WTC11 (cell line): ENCODE measurements around the gene ADCY3. TPM values are rescaled to one million over a fixed set of nuclear protein-coding genes. Genes with fewer than 3 reads are reported as not detected.

Experiments
- ATAC-seq: fragments of 200-7000 bp; cut with Tn5 transposase; 2 replicates; pipeline ENCODE4 v1.10.0; 2021; ENCODE audit warnings: mild to moderate bottlenecking, moderate library complexity
- CTCF ChIA-PET: fragments of 300-600 bp; sonication (Branson Sonifier 250); formaldehyde crosslinking; loops from one replicate; lab custom pipeline; 2021; ENCODE audit warnings: antibody characterized with exemption; lab: Charles Lee
- POLR2A ChIA-PET: fragments of 350-600 bp; sonication (Branson Sonifier 250); formaldehyde crosslinking; loops from one replicate; lab custom pipeline; 2021; ENCODE audit warnings: antibody characterized with exemption; lab: Charles Lee
- DNase-seq: peaks from one replicate; pipeline ENCODE4 v3.0.0; 2021; ENCODE audit warnings: low spot score
- H3K27ac Mint-ChIP-seq: 2 replicates; pipeline ENCODE4 v1.8.0; 2021; ENCODE audit warnings: mixed read lengths
- H3K27me3 Mint-ChIP-seq: 2 replicates; pipeline ENCODE4 v1.8.0; 2021; ENCODE audit warnings: low read depth, mild to moderate bottlenecking, moderate library complexity, mixed read lengths
- H3K36me3 Mint-ChIP-seq: 2 replicates; pipeline ENCODE4 v1.8.0; 2021; ENCODE audit warnings: mixed read lengths
- H3K4me1 Mint-ChIP-seq: 2 replicates; pipeline ENCODE4 v1.8.0; 2022; ENCODE audit warnings: mixed read lengths
- H3K4me3 Mint-ChIP-seq: 2 replicates; pipeline ENCODE4 v1.8.0; 2021; ENCODE audit warnings: mild to moderate bottlenecking, moderate library complexity, mixed read lengths
- H3K9me3 Mint-ChIP-seq: 2 replicates; pipeline ENCODE4 v1.8.0; 2021; ENCODE audit warnings: mixed read lengths
- AFF4 ChIP-seq: sonication (generic); formaldehyde crosslinking; IDR thresholded peaks from 2 replicates; pipeline ENCODE4 v1.8.1; 2023; ENCODE audit warnings: mild to moderate bottlenecking, missing genetic modification reagents, borderline replicate concordance
- CBFB ChIP-seq: sonication (generic); formaldehyde crosslinking; IDR thresholded peaks from 2 replicates; pipeline ENCODE4 v1.8.1; 2022; ENCODE audit warnings: mild to moderate bottlenecking, low read depth, missing genetic modification reagents
- CTCF ChIP-seq: fragments of 200-600 bp; IDR thresholded peaks from 2 replicates; pipeline ENCODE4 v1.8.0; 2022; ENCODE audit warnings: antibody characterized with exemption
- FOXP4 ChIP-seq: sonication (generic); formaldehyde crosslinking; IDR thresholded peaks from 2 replicates; pipeline ENCODE4 v1.8.0; 2022; ENCODE audit warnings: mild to moderate bottlenecking, missing genetic modification reagents
- JUN ChIP-seq: sonication (generic); formaldehyde crosslinking; IDR thresholded peaks from 2 replicates; pipeline ENCODE4 v1.8.0; 2023; ENCODE audit warnings: mild to moderate bottlenecking, missing genetic modification reagents
- MAX ChIP-seq: sonication (generic); formaldehyde crosslinking; IDR thresholded peaks from 2 replicates; pipeline ENCODE4 v1.8.0; 2022; ENCODE audit warnings: mild to moderate bottlenecking, missing genetic modification reagents
- MYBL2 ChIP-seq: sonication (generic); formaldehyde crosslinking; IDR thresholded peaks from 2 replicates; pipeline ENCODE4 v1.8.1; 2023; ENCODE audit warnings: mild to moderate bottlenecking, moderate library complexity, missing genetic modification reagents
- NR1H2 ChIP-seq: sonication (generic); formaldehyde crosslinking; IDR thresholded peaks from 2 replicates; pipeline ENCODE4 v1.9.0; 2021; ENCODE audit warnings: mild to moderate bottlenecking, moderate library complexity, missing genetic modification reagents
- TEAD1 ChIP-seq: sonication (generic); formaldehyde crosslinking; IDR thresholded peaks from 2 replicates; pipeline ENCODE4 v1.8.0; 2022; ENCODE audit warnings: mild to moderate bottlenecking, missing genetic modification reagents
- TEAD4 ChIP-seq: sonication (generic); formaldehyde crosslinking; IDR thresholded peaks from 2 replicates; pipeline ENCODE4 v1.8.0; 2022; ENCODE audit warnings: mild to moderate bottlenecking, missing genetic modification reagents
- ZBTB43 ChIP-seq: sonication (generic); formaldehyde crosslinking; IDR thresholded peaks from 2 replicates; pipeline ENCODE4 v1.8.1; 2023; ENCODE audit warnings: mild to moderate bottlenecking, missing genetic modification reagents
- ZNF671 ChIP-seq: fragments of 250-450 bp; sonication (Bioruptor Pico); IDR thresholded peaks from 2 replicates; pipeline ENCODE4 v1.8.0; 2021; ENCODE audit warnings: mild to moderate bottlenecking
- total RNA-seq: library from RNA; stranded (reverse); gene quantifications from 3 replicates; pipeline ENCODE4 v1.2.3, GENCODE V29; 2021

Gene ADCY3
- total RNA-seq, 1 experiment from 2014 or later, result 37.1 TPM

- no peak for TF ChIP-seq FOXP4
- TF ChIP-seq, all 79 proteins: peak for 0
Observed at GRCh38 chr2:24825883-24826772, 93.9 kb downstream of the ADCY3 start (continued).

GRCh38 chr2:24824966-24825882 lies 94.8 kb downstream of the ADCY3 start:
- ATAC-seq, result no peak

GRCh38 chr2:24824071-24824588 lies 95.9 kb downstream of the ADCY3 start:
- peaks cover 11% of the 10 kb centered on the region; the same call in 1 of the 2 replicates for H3K9me3 Mint-ChIP-seq
- H3K4me3 Mint-ChIP-seq, result no peak overlapping the region
- TF ChIP-seq AFF4, result no peak
- TF ChIP-seq NR1H2 (CRISPR knock-in tag), result no peak
- no peak for TF ChIP-seq MAX (CRISPR knock-in tag)
- TF ChIP-seq MYBL2 (CRISPR knock-in tag), result no peak
- no peak for TF ChIP-seq CBFB (CRISPR knock-in tag)
- no peak for TF ChIP-seq TEAD4
- ChIA-PET CTCF (interaction anchor here (1.1 kb wide), 1 partner anchor 211 kb away, joined by 4 read pairs; no protein-coding TSS in a partner anchor), POLR2A (no interaction called here)
- no peaks in the 10 kb centered on the region; the same call in 1 of the 2 replicates for H3K27me3 Mint-ChIP-seq
- peak; percentile 7 for DNase-seq
- peaks cover 55% of the 10 kb centered on the region for H3K36me3 Mint-ChIP-seq
- no peak for ATAC-seq
- peaks cover 50% of the 10 kb centered on the region for H3K4me1 Mint-ChIP-seq
- H3K27ac Mint-ChIP-seq, result peak overlapping the region; percentile 11; the same call in 1 of the 2 replicates

More at GRCh38 chr2:24824966-24825882, 94.8 kb downstream of the ADCY3 start:
- no peaks in the 10 kb centered on the region; the same call in 1 of the 2 replicates for H3K27me3 Mint-ChIP-seq
- no peak overlapping the region for H3K4me3 Mint-ChIP-seq
- H3K27ac Mint-ChIP-seq, result no peak overlapping the region
- CTCF ChIA-PET, result interaction anchor here (0.6 to 3.2 kb wide), 4 partner anchors 13 to 741 kb away, joined by 3 to 42 read pairs (median 5); partner anchors contain the start of genes CENPO and PTRHD1
- TF ChIP-seq ZBTB43 (CRISPR knock-in tag), result no peak
- TF ChIP-seq CTCF, result peak; percentile 29; the same call in 1 of the 2 replicates
- TF ChIP-seq ZNF671 (CRISPR knock-in tag), result no peak
- no peak for TF ChIP-seq TEAD1 (CRISPR knock-in tag)
- no peak for TF ChIP-seq JUN
- H3K4me1 Mint-ChIP-seq, result peaks cover 50% of the 10 kb centered on the region
- peaks cover 11% of the 10 kb centered on the region; the same call in 1 of the 2 replicates for H3K9me3 Mint-ChIP-seq
- POLR2A ChIA-PET, result no interaction called here
- peaks cover 47% of the 10 kb centered on the region for H3K36me3 Mint-ChIP-seq
- peak; percentile 28 for DNase-seq
